Neural cell (in vitro differentiated cells): ENCODE data around the gene SLC25A15. TPM values are rescaled to one million over a fixed set of nuclear protein-coding genes. Genes with fewer than 3 reads are reported as not detected.

ENCODE experiments used
- H2AFZ ChIP-seq: fragments of 200-600, 300-800 bp; sonication (generic), shearing (Covaris generic); 2 replicates; pipeline ENCODE4 v1.6.0; 2014; ENCODE audit warnings: low read depth, mild to moderate bottlenecking, antibody characterized with exemption, low read length, moderate library complexity
- H3F3A ChIP-seq: fragments of 200-600 bp; shearing (Covaris generic); 2 replicates; pipeline ENCODE4 v1.6.1; 2016; ENCODE audit warnings: mild to moderate bottlenecking, moderate library complexity, mixed read lengths, antibody characterized with exemption, low read length; ENCODE audit not compliant: insufficient read depth, poor library complexity, severe bottlenecking
- H3K27ac ChIP-seq: fragments of 200-600, 300-800 bp; sonication (generic), shearing (Covaris generic); 2 replicates; pipeline ENCODE4 v1.5.1; 2014; ENCODE audit warnings: mild to moderate bottlenecking, low read length, moderate library complexity
- H3K27me3 ChIP-seq: fragments of 300-800, 200-600 bp; sonication (generic), shearing (Covaris generic); 2 replicates; pipeline ENCODE4 v1.6.0; 2014; ENCODE audit warnings: mild to moderate bottlenecking, low read depth, low read length, moderate library complexity; ENCODE audit not compliant: insufficient read depth
- H3K36me3 ChIP-seq: fragments of 300-800, 200-600 bp; sonication (generic), shearing (Covaris generic); 2 replicates; pipeline ENCODE4 v1.5.1; 2014; ENCODE audit warnings: mild to moderate bottlenecking, antibody characterized with exemption, low read length, moderate library complexity; ENCODE audit not compliant: insufficient read depth
- H3K4me2 ChIP-seq: fragments of 300-800, 200-600 bp; sonication (generic), shearing (Covaris generic); 2 replicates; pipeline ENCODE4 v1.6.0; 2014; ENCODE audit warnings: mild to moderate bottlenecking, low read length
- H3K4me3 ChIP-seq: fragments of 300-800, 200-600 bp; sonication (generic), shearing (Covaris generic); 2 replicates; pipeline ENCODE4 v1.5.1; 2014; ENCODE audit warnings: mild to moderate bottlenecking, low read length, moderate library complexity
- H3K79me2 ChIP-seq: fragments of 200-600 bp; shearing (Covaris generic); replicated peaks from 2 replicates; pipeline ENCODE4 v1.6.0; 2014; ENCODE audit warnings: mild to moderate bottlenecking, low read length, moderate library complexity; ENCODE audit not compliant: insufficient read depth
- H3K9ac ChIP-seq: fragments of 300-800, 200-600 bp; sonication (generic), shearing (Covaris generic); 2 replicates; pipeline ENCODE4 v1.6.1; 2016; ENCODE audit warnings: mild to moderate bottlenecking, low read length, mixed read lengths
- H3K9me2 ChIP-seq: fragments of 200-600 bp; shearing (Covaris generic); 2 replicates; pipeline ENCODE4 v1.6.1; 2016; ENCODE audit warnings: mild to moderate bottlenecking, low read length, mixed read lengths; ENCODE audit not compliant: insufficient read depth
- H3K9me3 ChIP-seq: fragments of 200-600, 300-800 bp; sonication (generic), shearing (Covaris generic); 2 replicates; pipeline ENCODE4 v1.6.1; 2016; ENCODE audit warnings: mild to moderate bottlenecking, mixed run types, low read length, moderate library complexity, mixed read lengths
- H4K20me1 ChIP-seq: fragments of 200-600 bp; shearing (Covaris generic); 2 replicates; pipeline ENCODE4 v1.6.1; 2016; ENCODE audit warnings: mild to moderate bottlenecking, mixed run types; ENCODE audit not compliant: insufficient read depth
- EP300 ChIP-seq: fragments of 450-650 bp; conservative IDR thresholded peaks from 2 replicates; pipeline ENCODE4 v1.6.1; 2014; ENCODE audit warnings: antibody characterized with exemption, mild to moderate bottlenecking, moderate library complexity; ENCODE audit not compliant: poor library complexity, severe bottlenecking
- EZH2 ChIP-seq: fragments of 200-600, 300-800 bp; shearing (Covaris generic), sonication (generic); IDR thresholded peaks from 2 replicates; pipeline ENCODE4 v1.6.1; 2014; ENCODE audit warnings: antibody characterized with exemption, low read length, borderline replicate concordance, mild to moderate bottlenecking; ENCODE audit not compliant: insufficient read depth, poor library complexity, severe bottlenecking
- MXI1 ChIP-seq: fragments of 450-650 bp; conservative IDR thresholded peaks from 2 replicates; pipeline ENCODE4 v1.6.1; 2014; ENCODE audit warnings: antibody characterized with exemption, mild to moderate bottlenecking; ENCODE audit not compliant: poor library complexity, severe bottlenecking
- POLR2AphosphoS5 ChIP-seq: IDR thresholded peaks from 2 replicates; pipeline ENCODE4 v1.6.1; 2012
- RAD21 ChIP-seq: fragments of 450-650 bp; conservative IDR thresholded peaks from 2 replicates; pipeline ENCODE4 v1.6.1; 2014; ENCODE audit warnings: antibody characterized with exemption, mild to moderate bottlenecking, moderate library complexity
- SMC3 ChIP-seq: fragments of 450-650 bp; conservative IDR thresholded peaks from 2 replicates; pipeline ENCODE4 v1.6.1; 2014; ENCODE audit warnings: antibody characterized with exemption, mild to moderate bottlenecking, moderate library complexity; ENCODE audit not compliant: poor library complexity
- TAF1 ChIP-seq: IDR thresholded peaks from 2 replicates; pipeline ENCODE4 v1.6.1; 2012; ENCODE audit warnings: low read depth
- polyA plus RNA-seq: library from polyadenylated mRNA; depleted of rRNA; stranded (reverse); fragments of >200 nt; gene quantifications from 2 replicates; pipeline ENCODE4 v1.2.3, GENCODE V29; 2014
- TF ChIP-seq, protein P1 (sequence below): fragments of 450-650 bp; IDR thresholded peaks from 2 replicates; pipeline ENCODE4 v1.5.1; 2014; ENCODE audit warnings: antibody characterized with exemption, mild to moderate bottlenecking, moderate library complexity; ENCODE audit not compliant: poor library complexity, severe bottlenecking
- TF ChIP-seq, protein P2 (sequence below): IDR thresholded peaks from 2 replicates; pipeline ENCODE4 v1.6.1; 2012; ENCODE audit warnings: borderline replicate concordance

Gene SLC25A15
- polyA plus RNA-seq, 1 donor from 2014 or later, result 23.6 TPM

DNA sequence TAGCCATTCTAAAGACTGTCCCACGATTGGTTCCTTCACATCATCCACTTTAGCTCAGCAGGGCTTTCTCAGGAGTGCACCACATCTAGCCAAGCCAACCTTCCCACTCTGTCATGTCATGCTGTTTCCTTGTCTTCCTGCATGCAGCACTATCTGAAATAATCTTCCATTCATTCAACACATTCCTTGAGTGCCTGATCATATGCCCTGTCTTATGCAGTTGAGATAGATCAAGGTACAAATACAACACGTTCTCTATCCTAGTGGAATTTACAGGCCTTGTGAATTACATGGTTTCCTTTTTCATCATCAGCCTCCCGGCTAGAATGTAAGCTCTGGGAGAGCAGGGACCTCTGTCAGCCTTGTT, 11.6 kb upstream of the SLC25A15 start:
- Histone ChIP-seq H3K4me2 (no peak overlapping the region), H3K9me2 (no peaks in the 10 kb centered on the region), H3K27ac (no peak overlapping the region), H3K9ac (no peak overlapping the region), H3K79me2 (no peaks in the 10 kb centered on the region), H4K20me1 (no peaks in the 10 kb centered on the region), H3K9me3 (no peaks in the 10 kb centered on the region), H3K27me3 (no peaks in the 10 kb centered on the region), H3K4me3 (no peak overlapping the region), H3K36me3 (no peaks in the 10 kb centered on the region), H2AFZ (no peak overlapping the region), H3F3A (no peaks in the 10 kb centered on the region)
- TF ChIP-seq, protein P1, sequence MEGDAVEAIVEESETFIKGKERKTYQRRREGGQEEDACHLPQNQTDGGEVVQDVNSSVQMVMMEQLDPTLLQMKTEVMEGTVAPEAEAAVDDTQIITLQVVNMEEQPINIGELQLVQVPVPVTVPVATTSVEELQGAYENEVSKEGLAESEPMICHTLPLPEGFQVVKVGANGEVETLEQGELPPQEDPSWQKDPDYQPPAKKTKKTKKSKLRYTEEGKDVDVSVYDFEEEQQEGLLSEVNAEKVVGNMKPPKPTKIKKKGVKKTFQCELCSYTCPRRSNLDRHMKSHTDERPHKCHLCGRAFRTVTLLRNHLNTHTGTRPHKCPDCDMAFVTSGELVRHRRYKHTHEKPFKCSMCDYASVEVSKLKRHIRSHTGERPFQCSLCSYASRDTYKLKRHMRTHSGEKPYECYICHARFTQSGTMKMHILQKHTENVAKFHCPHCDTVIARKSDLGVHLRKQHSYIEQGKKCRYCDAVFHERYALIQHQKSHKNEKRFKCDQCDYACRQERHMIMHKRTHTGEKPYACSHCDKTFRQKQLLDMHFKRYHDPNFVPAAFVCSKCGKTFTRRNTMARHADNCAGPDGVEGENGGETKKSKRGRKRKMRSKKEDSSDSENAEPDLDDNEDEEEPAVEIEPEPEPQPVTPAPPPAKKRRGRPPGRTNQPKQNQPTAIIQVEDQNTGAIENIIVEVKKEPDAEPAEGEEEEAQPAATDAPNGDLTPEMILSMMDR, result no peak
- TF ChIP-seq SMC3, result no peak
- no peak for TF ChIP-seq TAF1
- no peak for TF ChIP-seq EP300
- no peak for TF ChIP-seq MXI1
- TF ChIP-seq, protein P2, sequence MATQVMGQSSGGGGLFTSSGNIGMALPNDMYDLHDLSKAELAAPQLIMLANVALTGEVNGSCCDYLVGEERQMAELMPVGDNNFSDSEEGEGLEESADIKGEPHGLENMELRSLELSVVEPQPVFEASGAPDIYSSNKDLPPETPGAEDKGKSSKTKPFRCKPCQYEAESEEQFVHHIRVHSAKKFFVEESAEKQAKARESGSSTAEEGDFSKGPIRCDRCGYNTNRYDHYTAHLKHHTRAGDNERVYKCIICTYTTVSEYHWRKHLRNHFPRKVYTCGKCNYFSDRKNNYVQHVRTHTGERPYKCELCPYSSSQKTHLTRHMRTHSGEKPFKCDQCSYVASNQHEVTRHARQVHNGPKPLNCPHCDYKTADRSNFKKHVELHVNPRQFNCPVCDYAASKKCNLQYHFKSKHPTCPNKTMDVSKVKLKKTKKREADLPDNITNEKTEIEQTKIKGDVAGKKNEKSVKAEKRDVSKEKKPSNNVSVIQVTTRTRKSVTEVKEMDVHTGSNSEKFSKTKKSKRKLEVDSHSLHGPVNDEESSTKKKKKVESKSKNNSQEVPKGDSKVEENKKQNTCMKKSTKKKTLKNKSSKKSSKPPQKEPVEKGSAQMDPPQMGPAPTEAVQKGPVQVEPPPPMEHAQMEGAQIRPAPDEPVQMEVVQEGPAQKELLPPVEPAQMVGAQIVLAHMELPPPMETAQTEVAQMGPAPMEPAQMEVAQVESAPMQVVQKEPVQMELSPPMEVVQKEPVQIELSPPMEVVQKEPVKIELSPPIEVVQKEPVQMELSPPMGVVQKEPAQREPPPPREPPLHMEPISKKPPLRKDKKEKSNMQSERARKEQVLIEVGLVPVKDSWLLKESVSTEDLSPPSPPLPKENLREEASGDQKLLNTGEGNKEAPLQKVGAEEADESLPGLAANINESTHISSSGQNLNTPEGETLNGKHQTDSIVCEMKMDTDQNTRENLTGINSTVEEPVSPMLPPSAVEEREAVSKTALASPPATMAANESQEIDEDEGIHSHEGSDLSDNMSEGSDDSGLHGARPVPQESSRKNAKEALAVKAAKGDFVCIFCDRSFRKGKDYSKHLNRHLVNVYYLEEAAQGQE, result no peak
- TF ChIP-seq EZH2, result no peak
- TF ChIP-seq RAD21, result no peak
- TF ChIP-seq POLR2AphosphoS5, result no peak

DNA sequence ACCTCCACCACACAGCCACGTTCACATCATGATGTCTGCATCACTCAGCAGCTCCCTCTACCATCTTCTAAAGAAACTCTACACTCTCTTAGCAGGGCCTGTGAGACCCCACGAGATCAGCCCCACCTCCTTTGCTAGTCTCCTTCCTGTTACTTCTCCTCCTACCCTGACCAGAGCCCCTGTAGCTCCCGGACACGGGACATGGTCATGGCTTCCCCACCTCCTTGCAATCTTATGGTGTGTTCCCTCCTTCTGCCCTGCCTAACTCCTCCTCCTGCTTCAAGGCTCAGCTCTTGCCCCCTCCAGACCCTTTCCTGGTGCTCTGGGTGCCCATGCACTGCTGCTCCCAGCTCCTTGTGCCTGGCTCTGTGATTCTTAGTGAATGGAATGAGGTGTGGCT, 10.4 kb upstream of the SLC25A15 start:
- TF ChIP-seq RAD21, result no peak
- no peak for TF ChIP-seq EZH2
- no peak for TF ChIP-seq MXI1
- TF ChIP-seq TAF1, result no peak
- TF ChIP-seq SMC3, result no peak
- TF ChIP-seq, protein P2, result no peak
- Histone ChIP-seq H3K9me3 (no peaks in the 10 kb centered on the region), H3K27me3 (no peaks in the 10 kb centered on the region), H2AFZ (no peak overlapping the region), H3K27ac (no peak overlapping the region), H3K4me2 (no peak overlapping the region), H4K20me1 (no peaks in the 10 kb centered on the region), H3K4me3 (no peak overlapping the region), H3K36me3 (no peaks in the 10 kb centered on the region), H3K9me2 (no peaks in the 10 kb centered on the region), H3K9ac (no peak overlapping the region), H3K79me2 (no peaks in the 10 kb centered on the region), H3F3A (no peaks in the 10 kb centered on the region)
